Measurements from ENCODE around the gene CDC6.

The CDC6 gene

GRCh38 chr17:40342504-40343218 is 55.0 kb downstream of the CDC6 start:
- no peak for DNase-seq

DNA sequence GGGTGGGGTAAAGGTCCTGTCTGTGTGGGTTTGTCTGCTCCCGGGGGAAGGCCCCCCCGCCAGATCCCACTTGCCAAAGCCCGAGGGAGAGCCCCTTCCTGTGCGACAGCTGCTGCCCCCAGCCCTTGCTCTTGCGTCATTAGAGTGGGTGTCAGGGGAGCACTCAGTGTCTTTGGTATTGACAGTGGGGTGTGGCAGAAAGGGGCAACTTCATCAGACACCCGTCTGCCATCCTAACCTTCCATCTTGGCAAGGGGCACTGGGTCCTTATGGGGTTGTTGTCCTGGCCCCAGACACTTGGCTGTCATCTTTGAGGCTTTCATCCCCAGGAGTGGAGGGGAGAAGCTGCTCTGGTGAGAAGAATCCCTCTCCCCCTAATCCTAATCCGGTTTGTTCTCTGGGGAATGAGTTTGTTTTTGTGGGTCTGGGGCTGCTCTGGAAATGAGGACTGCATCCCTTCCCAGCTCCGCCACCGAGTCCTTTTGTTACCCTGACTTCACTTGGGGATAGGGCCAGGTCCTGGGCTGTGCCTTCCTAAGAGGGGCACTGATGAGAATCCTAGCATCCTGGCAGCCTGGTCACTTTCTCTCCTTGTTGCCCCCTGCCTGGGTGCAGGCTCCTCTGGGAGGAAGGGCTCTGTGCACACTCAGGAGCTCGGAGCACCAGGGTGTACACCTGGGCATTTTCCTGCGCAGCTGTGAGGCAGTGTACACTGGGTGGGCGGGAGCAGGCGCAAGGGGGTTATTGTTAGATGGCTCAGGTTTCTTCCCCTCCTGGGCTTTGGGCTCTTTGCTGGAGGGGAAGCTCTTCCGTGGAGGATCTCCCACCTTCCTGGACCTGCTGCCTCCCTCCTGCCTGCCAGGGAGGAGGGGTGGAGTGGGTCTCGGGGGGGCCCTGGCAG is 55.8 kb downstream of the CDC6 start:
- no peak for DNase-seq

GRCh38 chr17:40344421-40345160 is 56.9 kb downstream of the CDC6 start:
- peak; percentile 39 for DNase-seq

- DNase-seq: no peak
These were observed 57.7 kb downstream of the CDC6 start for GRCh38 chr17:40345161-40345993.

- DNase-seq: no peak
These were observed 58.5 kb downstream of the CDC6 start for GRCh38 chr17:40345994-40346764.

DNA sequence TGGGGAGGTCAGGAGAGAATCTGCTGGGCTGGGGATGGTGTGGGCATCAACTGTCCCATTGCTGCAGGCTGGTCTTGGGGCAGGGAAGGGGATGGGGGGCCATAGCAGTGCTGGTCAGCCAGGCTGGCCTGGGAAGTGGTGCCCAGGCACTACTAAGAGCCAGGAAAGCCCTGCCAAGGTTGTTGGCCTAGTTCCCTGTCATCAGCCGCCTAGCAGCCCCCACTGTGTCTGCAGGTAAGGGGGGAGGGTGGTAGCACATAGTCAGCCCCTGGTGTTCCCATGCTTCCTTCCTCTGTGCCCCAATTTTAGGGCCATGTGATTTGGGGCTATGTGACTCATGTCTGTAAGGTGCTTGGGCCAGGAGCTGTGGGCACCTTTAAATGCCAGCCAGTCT is 59.1 kb downstream of the CDC6 start:
- no peak for DNase-seq

- no peak for DNase-seq
These were observed 59.8 kb downstream of the CDC6 start for GRCh38 chr17:40347319-40348135.

DNA sequence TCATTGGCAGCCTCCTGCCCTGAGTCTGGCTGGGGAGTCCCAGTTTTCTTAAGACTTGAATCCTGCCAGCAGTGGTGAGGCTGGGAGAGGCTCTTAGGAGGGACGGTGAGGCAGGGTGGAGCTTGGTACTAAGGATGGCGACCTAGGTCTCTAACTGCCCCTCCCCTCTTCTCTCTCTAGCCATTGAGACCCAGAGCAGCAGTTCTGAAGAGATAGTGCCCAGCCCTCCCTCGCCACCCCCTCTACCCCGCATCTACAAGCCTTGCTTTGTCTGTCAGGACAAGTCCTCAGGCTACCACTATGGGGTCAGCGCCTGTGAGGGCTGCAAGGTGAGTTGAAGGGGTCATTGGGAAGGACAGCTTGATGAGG is 60.4 kb downstream of the CDC6 start:
- DNase-seq: no peak

GRCh38 chr17:40348562-40349476 is 61.1 kb downstream of the CDC6 start:
- DNase-seq: no peak

GRCh38 chr17:40349477-40349894 is 61.8 kb downstream of the CDC6 start:
- DNase-seq: no peak

DNA sequence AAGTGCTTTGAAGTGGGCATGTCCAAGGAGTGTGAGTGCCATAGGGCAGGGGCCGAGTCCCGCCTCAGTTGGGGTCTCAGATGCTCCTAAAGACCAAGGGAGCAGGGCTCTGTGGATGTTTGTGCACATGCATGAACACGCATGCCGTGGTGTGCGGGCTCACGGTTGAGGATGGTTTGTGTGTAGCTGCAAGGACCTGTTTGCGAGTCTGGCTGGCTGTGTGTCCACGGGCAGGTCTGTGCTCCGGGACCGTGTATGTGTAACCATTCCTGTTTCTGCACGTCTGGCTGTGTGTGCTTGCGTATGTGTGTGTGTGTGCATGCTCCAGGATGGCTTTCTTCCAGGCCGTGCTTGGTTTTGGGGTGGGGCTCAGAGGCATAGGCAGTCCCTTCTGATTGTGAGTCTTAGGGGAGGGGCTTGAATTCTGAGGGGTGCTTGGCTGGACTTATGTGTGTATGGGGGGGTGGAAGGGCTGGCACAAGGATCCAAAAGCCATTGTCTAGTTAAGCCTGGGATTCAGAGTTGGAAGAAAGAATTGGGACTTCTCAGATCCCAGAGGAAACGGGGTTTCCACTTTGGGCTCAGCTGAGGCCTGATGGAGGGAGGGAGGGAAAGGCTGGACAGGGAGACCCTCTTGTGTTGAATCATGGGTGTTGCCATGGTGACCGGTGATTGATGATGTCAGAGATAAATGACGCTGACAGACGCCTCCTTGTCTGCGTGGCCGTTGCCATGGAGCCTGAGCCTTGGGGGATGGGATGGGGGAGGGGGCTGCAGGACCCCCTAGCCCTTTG is 62.4 kb downstream of the CDC6 start:
- no peak for DNase-seq

DNA sequence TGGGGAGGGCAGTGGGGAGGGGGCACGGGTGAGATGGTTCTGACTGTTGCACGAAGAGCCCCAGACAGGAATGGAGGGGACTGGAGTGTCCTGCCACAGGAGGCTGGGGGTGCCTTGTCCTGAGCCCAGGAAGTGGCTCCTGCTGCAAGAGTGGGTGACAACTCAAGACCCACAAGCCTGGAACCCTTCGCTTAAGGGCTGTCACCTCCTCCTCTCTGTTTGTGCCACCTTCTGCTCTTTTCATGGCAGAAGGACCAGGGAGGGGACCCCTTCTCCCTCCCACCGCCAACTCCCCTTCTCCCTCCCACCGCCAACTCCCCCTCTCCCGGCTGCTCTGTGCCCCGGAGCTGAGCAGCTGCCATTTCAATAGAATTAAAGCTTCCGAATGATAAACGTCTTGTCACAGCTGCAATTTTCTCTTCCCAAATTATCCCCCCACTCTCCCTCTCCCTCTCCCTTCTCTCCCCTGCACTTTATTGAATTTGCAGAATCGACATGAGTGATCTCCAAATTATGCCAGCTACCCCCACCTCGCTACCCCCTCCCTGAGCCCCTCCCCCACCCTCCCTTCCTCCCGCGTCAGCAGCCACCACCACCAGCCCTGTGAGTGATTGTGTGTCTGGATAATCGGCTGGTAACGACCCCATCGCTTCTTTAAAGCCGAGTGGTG is 63.1 kb downstream of the CDC6 start:
- no peak for DNase-seq

- DNase-seq: no peak
These were observed 63.9 kb downstream of the CDC6 start for GRCh38 chr17:40351359-40352236.

GRCh38 chr17:40352237-40352778 is 64.6 kb downstream of the CDC6 start:
- DNase-seq: no peak

GRCh38 chr17:40352779-40353394 is 65.2 kb downstream of the CDC6 start:
- DNase-seq: no peak

All from activated gamma-delta T cell treated with Interleukin-2 at 50 U/mL for 16 hours (primary cell).